GM12801 (cell line): ENCODE results near the gene HEPACAM.

ENCODE experiments used
- TF ChIP-seq, protein P1 (sequence below): IDR thresholded peaks from one replicate; pipeline ENCODE4 v1.5.1; 2011; ENCODE audit warnings: control low read depth; ENCODE audit not compliant: insufficient read length; ENCODE audit errors: extremely low read depth

HEPACAM gene

DNA sequence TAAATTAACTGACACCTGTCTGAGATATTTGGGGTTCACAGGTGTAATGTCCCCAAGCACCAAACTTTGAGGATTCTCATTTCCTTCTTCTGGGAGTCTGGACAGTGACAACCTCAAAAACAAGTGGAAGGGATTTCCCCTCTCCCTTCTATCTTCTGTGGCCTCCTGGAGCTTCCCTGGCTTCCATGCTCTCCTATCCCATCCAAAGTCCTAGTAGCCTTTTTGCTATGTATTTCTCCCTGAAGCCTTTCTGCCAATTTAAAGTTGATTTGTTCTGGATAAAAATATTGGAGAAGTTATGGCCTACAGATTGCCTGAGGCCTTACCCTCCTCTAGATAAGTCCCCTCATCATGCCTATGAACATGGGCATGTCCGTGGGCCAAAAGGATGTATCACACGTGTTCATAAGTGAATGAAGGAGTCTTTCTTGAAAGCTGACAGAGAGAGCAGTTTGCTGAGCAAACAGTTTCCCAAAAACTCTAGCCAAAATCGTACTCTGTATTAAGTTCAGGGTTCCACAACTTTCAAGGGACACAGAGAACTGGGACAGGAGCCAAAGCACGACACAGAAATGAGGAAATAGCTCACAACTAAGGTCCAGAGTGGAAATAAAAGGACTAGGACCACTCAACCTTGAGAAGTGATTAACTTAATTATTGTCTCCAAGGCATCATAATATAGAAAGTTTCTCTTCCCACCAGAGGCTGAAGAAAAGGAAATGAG lies 6.7 kb downstream of the HEPACAM start:
- TF ChIP-seq, protein P1, sequence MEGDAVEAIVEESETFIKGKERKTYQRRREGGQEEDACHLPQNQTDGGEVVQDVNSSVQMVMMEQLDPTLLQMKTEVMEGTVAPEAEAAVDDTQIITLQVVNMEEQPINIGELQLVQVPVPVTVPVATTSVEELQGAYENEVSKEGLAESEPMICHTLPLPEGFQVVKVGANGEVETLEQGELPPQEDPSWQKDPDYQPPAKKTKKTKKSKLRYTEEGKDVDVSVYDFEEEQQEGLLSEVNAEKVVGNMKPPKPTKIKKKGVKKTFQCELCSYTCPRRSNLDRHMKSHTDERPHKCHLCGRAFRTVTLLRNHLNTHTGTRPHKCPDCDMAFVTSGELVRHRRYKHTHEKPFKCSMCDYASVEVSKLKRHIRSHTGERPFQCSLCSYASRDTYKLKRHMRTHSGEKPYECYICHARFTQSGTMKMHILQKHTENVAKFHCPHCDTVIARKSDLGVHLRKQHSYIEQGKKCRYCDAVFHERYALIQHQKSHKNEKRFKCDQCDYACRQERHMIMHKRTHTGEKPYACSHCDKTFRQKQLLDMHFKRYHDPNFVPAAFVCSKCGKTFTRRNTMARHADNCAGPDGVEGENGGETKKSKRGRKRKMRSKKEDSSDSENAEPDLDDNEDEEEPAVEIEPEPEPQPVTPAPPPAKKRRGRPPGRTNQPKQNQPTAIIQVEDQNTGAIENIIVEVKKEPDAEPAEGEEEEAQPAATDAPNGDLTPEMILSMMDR = no peak

DNA sequence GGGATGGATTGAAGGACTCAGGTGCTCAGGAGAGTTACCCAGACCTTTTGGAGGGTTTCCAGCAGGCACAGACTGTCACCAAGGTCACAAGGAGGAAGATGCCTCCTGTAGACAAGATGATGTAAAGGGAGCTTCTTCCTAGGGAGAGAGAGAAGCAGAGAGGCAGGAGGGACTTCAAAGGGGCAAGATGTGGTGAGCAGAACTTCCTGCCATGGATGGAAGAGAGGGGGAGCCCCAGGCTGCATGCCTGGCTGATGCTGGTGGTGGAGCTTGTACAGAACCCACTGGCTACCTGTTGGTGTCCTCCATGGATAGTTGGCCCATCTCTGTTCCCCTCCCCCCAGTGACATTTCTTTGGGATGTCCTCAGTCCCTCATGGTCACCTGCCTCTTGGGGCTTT lies 12.6 kb downstream of the HEPACAM start:
- TF ChIP-seq, protein P1 = no peak

DNA sequence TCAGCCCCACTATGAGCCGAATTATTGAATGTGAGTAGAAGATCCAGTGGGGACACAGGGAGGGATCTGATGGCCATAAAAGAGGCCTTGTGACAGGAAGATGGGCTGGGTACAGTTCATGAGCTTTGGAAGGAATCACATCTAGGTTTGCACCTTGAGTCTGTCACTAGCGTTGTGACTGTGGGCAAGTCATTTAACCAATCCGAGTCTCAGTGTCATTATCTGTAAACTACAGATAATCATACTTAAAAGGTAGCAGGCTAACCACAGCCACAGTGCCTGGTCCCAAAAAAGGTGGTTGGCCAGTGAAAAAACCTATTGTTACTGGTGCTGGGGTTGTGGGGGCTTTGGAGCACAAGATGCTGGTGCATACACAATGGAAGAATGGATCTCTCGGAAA lies 13.0 kb downstream of the HEPACAM start:
- TF ChIP-seq, protein P1 = no peak

DNA sequence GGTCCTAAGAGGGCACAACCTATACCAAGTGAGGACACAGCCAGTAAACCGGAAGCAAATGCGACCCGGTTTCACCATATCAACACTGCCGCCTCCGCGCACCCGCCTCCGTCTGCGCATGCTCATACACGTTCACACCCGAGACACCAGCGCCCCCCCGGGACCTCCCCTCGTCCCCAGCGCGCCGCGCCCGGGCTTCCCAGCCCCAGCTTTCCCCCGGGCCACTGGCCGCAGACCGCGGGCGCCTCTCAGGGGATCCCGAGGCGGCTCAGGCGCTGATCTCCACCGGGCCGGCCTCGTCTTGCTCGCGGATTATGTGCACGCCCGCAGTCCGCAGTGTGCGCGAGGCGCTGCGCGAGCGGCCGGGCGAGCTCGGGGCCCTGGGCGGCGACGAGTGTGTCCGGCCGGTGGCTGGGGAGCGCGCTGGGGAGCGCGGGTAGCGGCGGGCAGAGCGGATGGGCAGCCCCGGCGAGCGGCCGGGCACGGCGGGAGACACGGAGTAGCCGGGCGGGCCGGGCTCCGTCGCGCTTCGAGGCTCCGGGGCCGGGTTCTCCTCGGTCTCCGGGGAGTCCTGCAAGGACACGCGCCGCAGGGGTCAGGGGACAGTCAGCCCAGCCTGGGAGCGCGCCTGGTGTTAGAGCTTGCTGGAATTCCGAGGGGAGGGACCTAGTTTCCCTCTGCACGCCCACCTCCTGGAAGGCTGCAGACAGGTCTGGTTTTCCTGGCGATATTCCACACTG lies 14.8 kb downstream of the HEPACAM start:
- TF ChIP-seq, protein P1 = no peak

DNA sequence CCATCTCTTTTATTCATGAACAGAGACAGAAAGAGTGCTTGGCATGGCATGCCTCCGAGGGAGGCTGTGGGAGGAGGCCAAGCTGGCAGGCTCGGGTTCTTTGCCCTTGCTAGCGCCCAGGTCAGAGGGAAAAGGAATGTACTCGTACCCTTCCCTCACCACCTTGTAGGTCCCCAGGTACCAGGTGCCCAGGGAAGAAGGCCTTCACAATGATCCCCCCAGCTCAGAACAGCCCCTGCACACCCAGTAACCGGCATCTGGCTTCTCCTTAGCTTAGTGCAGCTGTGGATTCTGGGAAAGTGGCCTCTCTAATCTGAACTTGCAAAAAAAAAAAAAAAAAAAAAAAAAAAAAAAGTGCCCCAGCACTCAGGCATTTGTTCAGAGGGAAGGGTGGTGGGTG lies 15.5 kb downstream of the HEPACAM start:
- TF ChIP-seq, protein P1 = no peak

DNA sequence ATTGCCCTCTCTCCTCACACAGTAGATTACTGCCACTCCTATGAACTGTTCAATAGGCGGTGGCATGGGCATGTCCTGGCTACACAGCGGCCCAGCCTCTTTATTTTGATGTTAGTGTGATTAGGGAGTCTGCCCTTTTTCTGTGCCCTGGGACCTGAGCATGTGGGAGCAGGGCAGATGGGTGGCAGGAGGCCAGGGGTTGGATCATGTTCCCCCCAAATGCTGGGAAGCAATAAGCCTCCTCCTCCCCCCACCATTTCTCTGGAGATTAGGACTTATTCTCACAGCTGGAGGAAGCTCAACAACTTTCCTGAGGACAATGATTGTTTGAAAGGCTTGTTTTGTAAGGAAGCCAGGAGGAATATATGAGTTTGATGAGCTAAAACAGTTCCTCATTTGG lies 15.9 kb downstream of the HEPACAM start:
- TF ChIP-seq, protein P1 = no peak

DNA sequence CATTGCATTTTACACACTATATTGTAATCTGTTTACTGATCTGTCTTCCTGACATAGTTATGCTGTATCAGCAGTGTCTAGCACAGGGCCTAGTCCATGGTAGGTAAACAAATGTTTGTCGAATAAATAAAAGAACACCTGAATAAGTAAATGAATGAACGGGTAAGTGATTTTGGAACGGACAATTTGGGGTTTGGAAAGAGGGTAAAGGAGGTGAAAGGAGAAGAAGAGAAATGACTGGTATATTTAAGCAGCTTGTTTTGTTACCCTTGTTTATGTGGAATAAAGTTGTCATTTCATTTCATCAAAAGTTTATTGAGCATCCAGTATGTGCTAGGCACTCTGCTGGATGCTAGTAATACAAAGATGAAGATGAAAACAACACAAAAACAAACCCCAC lies 16.9 kb downstream of the HEPACAM start, which contains the start of gene HEPN1:
Gene HEPN1 (plus strand): TSS at position 301 of the 400 bp plus-strand sequence.
- TF ChIP-seq, protein P1 = no peak
